ENCODE results near the gene ATF5. TPM values are rescaled to one million over a fixed set of nuclear protein-coding genes. Genes with fewer than 3 reads are reported as not detected.

The ATF5 gene
- total and polyA plus RNA-seq, 2 of the 13 experiments (the other 11 are each of a cell fraction or from before 2014, with no cell fraction given): 5.2 to 10.3 TPM

DNA sequence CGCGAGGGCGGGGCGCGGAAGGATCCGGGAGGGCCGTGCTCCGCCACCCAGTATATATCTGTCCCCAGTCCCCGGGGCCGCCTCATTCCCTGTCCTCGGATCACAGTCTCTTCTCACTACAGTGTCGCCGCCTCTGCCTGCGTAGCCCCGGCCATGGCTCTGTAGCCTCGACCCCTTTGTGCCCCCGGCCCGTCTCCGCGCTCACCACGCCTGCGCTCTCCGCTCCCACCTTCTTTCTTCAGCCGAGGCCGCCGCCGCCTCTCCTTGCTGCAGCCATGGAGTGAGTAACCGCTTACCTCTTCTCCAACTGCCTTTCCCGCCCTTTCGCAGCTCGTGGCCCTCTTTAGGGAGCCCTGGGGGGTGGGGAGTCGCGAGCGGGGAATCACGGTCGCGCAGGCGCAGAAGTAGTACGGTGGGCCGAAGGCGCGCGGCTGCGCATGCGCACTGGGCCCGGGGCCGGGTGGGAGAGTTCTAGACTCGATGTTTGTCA lies at the start of gene ATF5, which contains the start of gene NUP62 (continued):
- TF ChIP-seq, protein P1, sequence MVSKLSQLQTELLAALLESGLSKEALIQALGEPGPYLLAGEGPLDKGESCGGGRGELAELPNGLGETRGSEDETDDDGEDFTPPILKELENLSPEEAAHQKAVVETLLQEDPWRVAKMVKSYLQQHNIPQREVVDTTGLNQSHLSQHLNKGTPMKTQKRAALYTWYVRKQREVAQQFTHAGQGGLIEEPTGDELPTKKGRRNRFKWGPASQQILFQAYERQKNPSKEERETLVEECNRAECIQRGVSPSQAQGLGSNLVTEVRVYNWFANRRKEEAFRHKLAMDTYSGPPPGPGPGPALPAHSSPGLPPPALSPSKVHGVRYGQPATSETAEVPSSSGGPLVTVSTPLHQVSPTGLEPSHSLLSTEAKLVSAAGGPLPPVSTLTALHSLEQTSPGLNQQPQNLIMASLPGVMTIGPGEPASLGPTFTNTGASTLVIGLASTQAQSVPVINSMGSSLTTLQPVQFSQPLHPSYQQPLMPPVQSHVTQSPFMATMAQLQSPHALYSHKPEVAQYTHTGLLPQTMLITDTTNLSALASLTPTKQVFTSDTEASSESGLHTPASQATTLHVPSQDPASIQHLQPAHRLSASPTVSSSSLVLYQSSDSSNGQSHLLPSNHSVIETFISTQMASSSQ (IDR thresholded peaks at IDR 0.05; ENCODE audit: low read depth): no peak
- TF ChIP-seq, protein P1 (CRISPR knock-in tag; IDR thresholded peaks at IDR 0.05; ENCODE audit: borderline replicate concordance): peak; percentile 17; the same call in 1 of the 2 replicates
- TF ChIP-seq, protein P2, sequence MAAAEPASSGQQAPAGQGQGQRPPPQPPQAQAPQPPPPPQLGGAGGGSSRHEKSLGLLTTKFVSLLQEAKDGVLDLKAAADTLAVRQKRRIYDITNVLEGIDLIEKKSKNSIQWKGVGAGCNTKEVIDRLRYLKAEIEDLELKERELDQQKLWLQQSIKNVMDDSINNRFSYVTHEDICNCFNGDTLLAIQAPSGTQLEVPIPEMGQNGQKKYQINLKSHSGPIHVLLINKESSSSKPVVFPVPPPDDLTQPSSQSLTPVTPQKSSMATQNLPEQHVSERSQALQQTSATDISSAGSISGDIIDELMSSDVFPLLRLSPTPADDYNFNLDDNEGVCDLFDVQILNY (CRISPR knock-in tag; conservative IDR thresholded peaks at IDR 0.05): no peak; the same call in 1 of the 2 replicates
- TF ChIP-seq HOXA9 (CRISPR knock-in tag; IDR thresholded peaks at IDR 0.05; ENCODE audit: borderline replicate concordance) (no peak; the same call in 1 of the 2 replicates), ZNF382 (CRISPR knock-in tag; IDR thresholded peaks at IDR 0.05; ENCODE audit: borderline replicate concordance) (no peak), ZNF891 (CRISPR knock-in tag; IDR thresholded peaks at IDR 0.05) (peak; percentile 70; the same call in 1 of the 2 replicates), ZKSCAN8 (CRISPR knock-in tag; IDR thresholded peaks at IDR 0.05; ENCODE audit: borderline replicate concordance) (no peak), ZFP41 (CRISPR knock-in tag; IDR thresholded peaks at IDR 0.05; ENCODE audit: borderline replicate concordance) (peak; percentile 69; the same call in 1 of the 2 replicates), ATAD3A (CRISPR knock-in tag; IDR thresholded peaks at IDR 0.05) (no peak; the same call in 1 of the 2 replicates), ZNF790 (CRISPR knock-in tag; IDR thresholded peaks at IDR 0.05; ENCODE audit: borderline replicate concordance) (peak; percentile 90; the same call in 1 of the 2 replicates), JDP2 (CRISPR knock-in tag; IDR thresholded peaks at IDR 0.05; ENCODE audit: borderline replicate concordance) (no peak)
- TF ChIP-seq, protein P3, sequence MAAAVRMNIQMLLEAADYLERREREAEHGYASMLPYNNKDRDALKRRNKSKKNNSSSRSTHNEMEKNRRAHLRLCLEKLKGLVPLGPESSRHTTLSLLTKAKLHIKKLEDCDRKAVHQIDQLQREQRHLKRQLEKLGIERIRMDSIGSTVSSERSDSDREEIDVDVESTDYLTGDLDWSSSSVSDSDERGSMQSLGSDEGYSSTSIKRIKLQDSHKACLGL (CRISPR knock-in tag; IDR thresholded peaks at IDR 0.05): peak; percentile 86
- TF ChIP-seq, protein P4, sequence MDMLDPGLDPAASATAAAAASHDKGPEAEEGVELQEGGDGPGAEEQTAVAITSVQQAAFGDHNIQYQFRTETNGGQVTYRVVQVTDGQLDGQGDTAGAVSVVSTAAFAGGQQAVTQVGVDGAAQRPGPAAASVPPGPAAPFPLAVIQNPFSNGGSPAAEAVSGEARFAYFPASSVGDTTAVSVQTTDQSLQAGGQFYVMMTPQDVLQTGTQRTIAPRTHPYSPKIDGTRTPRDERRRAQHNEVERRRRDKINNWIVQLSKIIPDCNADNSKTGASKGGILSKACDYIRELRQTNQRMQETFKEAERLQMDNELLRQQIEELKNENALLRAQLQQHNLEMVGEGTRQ (IDR thresholded peaks at IDR 0.05; ENCODE audit: low read depth, low read length): no peak
- TF ChIP-seq, protein P4 (CRISPR knock-in tag; IDR thresholded peaks at IDR 0.05; ENCODE audit: borderline replicate concordance): no peak; the same call in 1 of the 2 replicates
- TF ChIP-seq, protein P5, sequence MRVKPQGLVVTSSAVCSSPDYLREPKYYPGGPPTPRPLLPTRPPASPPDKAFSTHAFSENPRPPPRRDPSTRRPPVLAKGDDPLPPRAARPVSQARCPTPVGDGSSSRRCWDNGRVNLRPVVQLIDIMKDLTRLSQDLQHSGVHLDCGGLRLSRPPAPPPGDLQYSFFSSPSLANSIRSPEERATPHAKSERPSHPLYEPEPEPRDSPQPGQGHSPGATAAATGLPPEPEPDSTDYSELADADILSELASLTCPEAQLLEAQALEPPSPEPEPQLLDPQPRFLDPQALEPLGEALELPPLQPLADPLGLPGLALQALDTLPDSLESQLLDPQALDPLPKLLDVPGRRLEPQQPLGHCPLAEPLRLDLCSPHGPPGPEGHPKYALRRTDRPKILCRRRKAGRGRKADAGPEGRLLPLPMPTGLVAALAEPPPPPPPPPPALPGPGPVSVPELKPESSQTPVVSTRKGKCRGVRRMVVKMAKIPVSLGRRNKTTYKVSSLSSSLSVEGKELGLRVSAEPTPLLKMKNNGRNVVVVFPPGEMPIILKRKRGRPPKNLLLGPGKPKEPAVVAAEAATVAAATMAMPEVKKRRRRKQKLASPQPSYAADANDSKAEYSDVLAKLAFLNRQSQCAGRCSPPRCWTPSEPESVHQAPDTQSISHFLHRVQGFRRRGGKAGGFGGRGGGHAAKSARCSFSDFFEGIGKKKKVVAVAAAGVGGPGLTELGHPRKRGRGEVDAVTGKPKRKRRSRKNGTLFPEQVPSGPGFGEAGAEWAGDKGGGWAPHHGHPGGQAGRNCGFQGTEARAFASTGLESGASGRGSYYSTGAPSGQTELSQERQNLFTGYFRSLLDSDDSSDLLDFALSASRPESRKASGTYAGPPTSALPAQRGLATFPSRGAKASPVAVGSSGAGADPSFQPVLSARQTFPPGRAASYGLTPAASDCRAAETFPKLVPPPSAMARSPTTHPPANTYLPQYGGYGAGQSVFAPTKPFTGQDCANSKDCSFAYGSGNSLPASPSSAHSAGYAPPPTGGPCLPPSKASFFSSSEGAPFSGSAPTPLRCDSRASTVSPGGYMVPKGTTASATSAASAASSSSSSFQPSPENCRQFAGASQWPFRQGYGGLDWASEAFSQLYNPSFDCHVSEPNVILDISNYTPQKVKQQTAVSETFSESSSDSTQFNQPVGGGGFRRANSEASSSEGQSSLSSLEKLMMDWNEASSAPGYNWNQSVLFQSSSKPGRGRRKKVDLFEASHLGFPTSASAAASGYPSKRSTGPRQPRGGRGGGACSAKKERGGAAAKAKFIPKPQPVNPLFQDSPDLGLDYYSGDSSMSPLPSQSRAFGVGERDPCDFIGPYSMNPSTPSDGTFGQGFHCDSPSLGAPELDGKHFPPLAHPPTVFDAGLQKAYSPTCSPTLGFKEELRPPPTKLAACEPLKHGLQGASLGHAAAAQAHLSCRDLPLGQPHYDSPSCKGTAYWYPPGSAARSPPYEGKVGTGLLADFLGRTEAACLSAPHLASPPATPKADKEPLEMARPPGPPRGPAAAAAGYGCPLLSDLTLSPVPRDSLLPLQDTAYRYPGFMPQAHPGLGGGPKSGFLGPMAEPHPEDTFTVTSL (CRISPR knock-in tag; IDR thresholded peaks at IDR 0.05; ENCODE audit: borderline replicate concordance): peak; percentile 63
